GM12892 (cell line): ENCODE results near the gene EMC8.

Experiments
- POLR2A ChIP-seq: IDR thresholded peaks from 2 replicates; pipeline ENCODE4 v1.6.1; 2011; ENCODE audit warnings: low read depth, low read length, control low read depth
- POLR2AphosphoS5 ChIP-seq: IDR thresholded peaks from 2 replicates; pipeline ENCODE4 v1.6.1; 2011; ENCODE audit warnings: low read depth, low read length, control low read depth
- TAF1 ChIP-seq: IDR thresholded peaks from 2 replicates; pipeline ENCODE4 v1.6.1; 2011; ENCODE audit warnings: low read depth, mild to moderate bottlenecking, control low read depth, low read length, borderline replicate concordance

DNA sequence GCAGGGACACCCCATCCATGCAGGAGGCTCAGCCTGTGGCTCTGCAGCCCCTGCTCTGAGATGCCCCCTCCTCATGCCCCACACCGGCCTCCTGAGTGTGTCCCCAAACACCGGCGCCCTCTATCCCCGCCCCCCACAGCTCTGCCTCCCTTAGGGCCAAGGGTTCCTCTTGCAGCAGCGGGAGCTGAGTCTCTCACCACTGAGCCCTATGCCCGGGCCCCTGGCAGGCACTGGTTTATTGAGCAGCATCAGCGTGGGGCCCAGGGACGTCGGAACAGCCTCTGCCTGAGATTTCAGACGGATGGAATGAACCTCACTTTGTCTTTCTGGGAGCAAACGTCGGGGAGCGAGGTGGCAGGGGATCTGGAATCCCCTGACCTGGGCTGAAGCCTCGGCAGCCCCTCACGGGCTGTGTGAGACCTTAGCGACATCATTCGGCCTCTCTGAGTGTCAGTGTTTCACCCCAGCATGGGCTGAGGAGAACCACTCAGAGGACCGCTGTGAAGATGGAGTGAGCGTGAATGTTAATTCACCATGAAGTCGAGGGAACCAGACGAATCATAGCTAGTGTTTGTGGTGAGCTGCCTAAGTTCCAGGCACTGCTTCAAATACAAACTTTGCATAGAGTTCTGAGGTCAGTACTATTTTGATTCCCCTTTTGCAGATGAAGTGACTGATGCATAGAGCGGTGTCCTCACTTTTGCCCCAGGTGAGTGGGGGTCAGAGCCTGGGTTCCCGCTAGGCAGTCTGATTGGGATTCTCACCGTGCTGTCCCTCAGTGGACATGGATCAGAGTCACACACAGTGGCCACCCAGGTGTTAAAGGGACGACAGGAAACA lies 43.2 kb downstream of the EMC8 start:
- peak; percentile 57; the same call in 1 of the 2 replicates for TF ChIP-seq POLR2AphosphoS5
- TF ChIP-seq TAF1: no peak
- peak; percentile 60 for TF ChIP-seq POLR2A
